Activated CD4-positive, CD25-positive, alpha-beta regulatory T cell treated with anti-CD3 and anti-CD28 coated beads, Interleukin-2, amount 50 U/mL, for 16 hours (primary cell): ENCODE measurements around the gene MYB.
"Not testable (repeated sequence)": the region's sequence is repeated elsewhere in the genome, so short reads cannot be mapped to it uniquely, and the experiment has no call there.

Source experiments
- DNase-seq: peaks from one replicate; pipeline ENCODE4 v3.0.0-alpha.2; 2020; ENCODE audit warnings: low read depth, low spot score

The MYB gene

GRCh38 chr6:135163440-135163738, 17.7 kb upstream of the MYB start:
- DNase-seq = no peak

DNA sequence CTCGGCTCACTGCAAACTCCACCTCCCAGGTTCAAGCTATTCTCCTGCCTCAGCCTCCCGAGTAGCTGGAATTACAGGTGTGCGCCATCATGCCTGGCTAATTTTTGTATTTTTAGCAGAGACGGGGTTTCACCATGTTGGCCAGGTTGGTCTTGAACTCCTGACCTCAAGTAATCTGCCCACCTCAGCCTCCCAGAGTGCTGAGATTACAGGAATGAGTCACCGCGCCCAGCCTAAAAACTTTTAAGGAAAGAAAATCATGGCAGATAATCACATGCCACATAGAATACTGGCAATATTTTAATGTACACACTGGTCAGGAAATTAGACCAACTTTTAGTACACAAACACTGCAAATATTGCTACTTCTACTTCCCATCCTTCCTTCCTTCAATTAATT, 16.7 kb upstream of the MYB start:
- not testable (repeated sequence) for DNase-seq

DNA sequence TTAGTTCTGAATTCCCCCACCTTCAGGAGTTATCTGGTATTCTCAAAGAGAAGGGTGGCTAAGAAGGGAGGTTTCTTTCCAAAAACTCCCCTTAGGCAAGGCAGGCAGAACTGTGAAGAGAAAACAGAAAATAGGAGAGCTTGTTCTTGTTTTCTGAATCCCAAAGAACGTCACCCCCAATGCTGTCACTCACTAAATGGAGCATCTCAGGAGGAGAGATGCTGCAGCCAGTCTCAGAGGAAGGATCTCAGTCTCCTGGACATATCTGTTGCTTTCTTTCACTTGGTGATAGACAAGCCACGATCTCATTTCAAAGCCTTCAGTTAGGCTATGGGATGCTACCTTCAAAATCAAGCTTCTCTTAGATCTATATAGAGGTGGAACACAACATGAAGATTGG, 16.1 kb upstream of the MYB start:
- DNase-seq = no peak

GRCh38 chr6:135166515-135166914, 14.6 kb upstream of the MYB start:
- DNase-seq = no peak

GRCh38 chr6:135167617-135168016, 13.5 kb upstream of the MYB start:
- DNase-seq = no peak

DNA sequence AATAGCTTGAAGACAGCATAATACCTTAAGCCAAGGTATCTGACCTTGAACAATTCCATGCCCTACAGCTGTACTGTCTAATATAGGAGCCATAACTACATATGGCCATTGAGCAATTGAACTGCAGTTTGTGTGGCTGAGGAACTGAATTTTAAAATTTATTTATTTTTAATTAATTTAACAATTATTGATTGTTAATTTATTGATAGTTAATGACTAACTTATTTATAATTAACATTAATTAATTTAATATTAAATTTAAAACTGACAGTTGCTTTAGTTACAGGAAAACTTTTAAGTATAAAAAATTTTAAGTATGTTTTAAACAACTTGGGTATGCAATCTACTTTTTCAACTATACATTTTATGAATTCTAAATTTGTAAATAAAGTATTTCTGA, 12.3 kb upstream of the MYB start:
- no peak for DNase-seq

- no peak for DNase-seq
These were observed 10.9 kb upstream of the MYB start for GRCh38 chr6:135170238-135170637.

GRCh38 chr6:135170849-135171248, 10.3 kb upstream of the MYB start:
- no peak for DNase-seq

DNA sequence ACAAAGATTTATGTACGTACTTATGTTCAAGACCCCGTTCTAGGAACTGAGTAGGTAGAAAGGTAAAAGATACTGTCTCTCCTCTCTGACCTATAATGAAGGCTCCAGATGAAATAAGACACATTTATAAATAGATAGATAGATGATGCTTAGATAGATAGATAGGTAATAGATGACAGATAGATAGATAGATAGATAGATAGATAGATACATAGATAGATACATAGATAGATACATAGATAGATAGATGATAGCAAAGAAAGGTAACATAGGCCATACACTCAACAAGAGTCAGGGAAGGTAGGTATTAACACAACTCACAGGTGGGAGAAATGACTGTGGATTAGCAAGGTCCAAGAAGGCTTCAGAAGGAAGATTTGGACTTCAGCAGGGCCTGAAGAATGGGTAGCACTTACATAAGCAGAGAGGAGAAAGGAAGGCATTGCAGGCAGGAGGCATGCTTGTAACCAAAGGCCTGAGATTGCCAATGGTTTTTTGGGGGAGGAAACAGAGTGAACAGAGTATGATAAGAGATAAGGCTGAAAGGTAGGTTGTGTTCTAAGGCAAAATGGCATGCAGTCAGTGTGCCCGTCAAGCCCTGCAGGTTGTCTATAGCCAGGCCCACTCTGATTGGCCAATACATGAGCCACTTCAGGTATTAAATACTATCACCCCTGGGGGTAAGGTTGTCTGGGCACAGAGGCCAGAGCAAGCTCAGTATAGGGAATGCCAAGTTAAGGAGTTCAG, 7.7 kb upstream of the MYB start:
- no peak for DNase-seq

GRCh38 chr6:135173989-135174484, 7.1 kb upstream of the MYB start:
- no peak for DNase-seq

DNA sequence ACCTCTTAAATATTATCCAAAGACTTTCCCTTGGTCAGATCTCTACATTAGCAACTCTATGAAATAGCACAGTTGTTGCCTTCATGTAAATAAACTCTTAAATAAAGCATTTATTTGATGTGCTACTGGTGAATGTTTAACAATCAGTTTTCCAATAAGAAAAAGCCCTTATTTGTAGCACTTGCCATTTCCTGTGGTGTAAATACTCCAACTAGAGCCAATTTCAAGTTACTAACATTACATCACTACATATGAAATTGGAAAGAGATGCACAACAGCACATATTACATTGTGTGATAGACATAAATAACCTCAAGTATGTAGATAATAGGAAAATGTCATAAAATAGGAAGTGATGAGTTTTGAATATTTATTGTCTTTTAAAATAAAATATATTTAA, 5.0 kb upstream of the MYB start:
- DNase-seq = no peak

GRCh38 chr6:135176464-135176863, 4.6 kb upstream of the MYB start:
- DNase-seq = no peak

- DNase-seq = no peak
These were observed 1.7 kb upstream of the MYB start for GRCh38 chr6:135179372-135179771.

DNA sequence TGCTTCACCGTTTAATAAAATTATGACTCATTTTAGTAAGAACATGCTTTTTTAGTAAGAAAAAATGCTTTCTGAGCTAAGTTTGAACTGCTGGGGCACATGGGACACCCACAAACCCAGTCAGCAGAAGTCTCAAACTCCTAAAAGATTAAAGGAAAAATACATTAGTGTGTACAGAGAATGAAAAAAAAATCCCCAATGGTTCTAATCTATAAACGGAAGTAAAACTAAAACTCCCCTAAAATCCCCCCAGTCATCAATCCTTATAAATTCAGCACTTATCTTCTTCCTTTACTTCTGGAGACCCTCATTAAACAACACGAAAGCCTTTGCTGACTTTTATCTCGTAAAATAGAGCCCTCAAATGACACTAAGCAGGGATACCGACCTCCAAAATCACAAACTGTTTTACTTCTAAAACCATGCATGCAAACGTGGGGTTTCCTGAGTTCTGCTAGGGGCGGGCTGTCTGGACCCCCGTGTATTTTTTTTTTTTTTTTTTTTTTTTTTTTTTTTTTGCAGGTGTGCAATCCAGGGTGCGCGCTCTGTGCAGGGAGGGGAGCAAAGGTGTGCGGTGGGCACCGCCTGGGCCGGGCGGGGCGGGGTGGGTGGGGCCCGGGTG, 1.1 kb upstream of the MYB start:
- DNase-seq = no peak

- DNase-seq = no peak
These were observed 394 bp downstream of the MYB start for GRCh38 chr6:135181333-135182070.

GRCh38 chr6:135182071-135183001, 1.2 kb downstream of the MYB start:
- no peak for DNase-seq

DNA sequence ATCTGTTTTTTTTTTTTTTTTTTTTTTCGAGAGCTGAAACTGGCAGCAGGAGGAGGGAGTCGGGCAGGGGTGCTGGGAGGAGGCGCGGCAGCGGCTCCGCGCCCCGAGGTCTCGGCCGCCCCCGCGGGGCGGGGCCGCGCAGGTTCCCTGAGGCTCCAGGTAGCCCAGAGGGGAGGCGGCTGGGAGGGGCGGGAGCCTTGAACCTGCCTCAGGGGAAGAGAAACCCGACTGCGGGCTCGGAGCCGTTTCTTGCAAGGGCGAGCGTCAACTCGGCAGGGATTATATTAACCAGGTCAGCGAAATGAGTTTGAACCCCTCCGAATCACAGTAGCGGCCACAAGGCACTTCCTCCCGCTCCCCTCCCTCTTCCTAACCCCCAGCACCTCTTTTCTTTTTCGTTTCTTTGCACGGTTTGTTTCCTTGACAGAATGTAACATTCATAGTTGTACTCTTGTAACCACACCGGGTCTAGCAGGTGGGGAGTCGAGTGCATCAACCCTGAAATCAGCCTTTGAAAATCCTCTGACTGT, 2.0 kb downstream of the MYB start:
- peak; percentile 58 for DNase-seq

GRCh38 chr6:135183532-135184440, 2.7 kb downstream of the MYB start:
- DNase-seq = peak; percentile 64

DNA sequence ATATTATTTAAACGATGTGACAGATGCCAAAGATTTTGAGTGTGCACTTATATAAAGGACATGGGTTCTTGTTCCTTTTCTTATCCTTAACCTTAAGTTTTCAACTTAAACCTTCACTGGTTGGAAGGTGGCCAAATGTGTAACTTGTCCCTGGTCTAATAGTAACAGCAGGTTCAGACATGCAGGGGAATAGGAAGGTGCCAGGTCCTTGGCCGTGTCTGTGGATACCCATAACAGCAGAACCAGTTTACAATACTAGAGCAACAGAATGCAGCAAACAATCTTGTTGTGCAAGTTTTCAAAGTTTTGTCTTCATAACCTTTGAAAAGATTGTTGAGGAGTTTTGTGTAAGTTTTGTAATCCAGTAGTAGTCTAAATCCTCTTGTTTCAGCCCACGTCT, 4.4 kb downstream of the MYB start:
- DNase-seq = no peak

DNA sequence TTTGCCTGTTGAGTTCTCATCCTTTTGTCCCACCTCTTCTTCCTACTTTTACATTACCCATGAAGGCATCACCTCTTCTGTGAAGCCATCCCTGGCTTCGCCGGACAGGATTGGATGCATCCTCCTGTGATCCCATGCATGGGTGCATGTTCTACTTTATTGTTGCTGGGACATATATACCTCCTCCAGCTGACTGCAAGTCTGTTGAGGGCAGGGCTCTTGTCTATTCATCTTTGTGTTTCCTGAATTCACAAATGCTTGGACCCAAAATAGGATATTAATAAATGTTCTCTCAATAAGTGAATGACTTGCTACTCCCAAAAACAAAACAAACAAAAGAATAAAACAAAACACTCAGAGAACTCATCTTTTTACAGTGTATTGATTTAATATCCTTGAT, 5.1 kb downstream of the MYB start:
- no peak for DNase-seq
